CD1c-positive myeloid dendritic cell (primary cell): ENCODE results near the gene TRAF5.
"Not testable (repeated sequence)": the region's sequence is repeated elsewhere in the genome, so short reads cannot be mapped to it uniquely, and the experiment has no call there.

ENCODE experiments used
- DNase-seq: peaks from one replicate; pipeline ENCODE4 v3.0.0-alpha.2; 2016; ENCODE audit errors: extremely low spot score

TRAF5 gene, protein sequence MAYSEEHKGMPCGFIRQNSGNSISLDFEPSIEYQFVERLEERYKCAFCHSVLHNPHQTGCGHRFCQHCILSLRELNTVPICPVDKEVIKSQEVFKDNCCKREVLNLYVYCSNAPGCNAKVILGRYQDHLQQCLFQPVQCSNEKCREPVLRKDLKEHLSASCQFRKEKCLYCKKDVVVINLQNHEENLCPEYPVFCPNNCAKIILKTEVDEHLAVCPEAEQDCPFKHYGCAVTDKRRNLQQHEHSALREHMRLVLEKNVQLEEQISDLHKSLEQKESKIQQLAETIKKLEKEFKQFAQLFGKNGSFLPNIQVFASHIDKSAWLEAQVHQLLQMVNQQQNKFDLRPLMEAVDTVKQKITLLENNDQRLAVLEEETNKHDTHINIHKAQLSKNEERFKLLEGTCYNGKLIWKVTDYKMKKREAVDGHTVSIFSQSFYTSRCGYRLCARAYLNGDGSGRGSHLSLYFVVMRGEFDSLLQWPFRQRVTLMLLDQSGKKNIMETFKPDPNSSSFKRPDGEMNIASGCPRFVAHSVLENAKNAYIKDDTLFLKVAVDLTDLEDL

DNA sequence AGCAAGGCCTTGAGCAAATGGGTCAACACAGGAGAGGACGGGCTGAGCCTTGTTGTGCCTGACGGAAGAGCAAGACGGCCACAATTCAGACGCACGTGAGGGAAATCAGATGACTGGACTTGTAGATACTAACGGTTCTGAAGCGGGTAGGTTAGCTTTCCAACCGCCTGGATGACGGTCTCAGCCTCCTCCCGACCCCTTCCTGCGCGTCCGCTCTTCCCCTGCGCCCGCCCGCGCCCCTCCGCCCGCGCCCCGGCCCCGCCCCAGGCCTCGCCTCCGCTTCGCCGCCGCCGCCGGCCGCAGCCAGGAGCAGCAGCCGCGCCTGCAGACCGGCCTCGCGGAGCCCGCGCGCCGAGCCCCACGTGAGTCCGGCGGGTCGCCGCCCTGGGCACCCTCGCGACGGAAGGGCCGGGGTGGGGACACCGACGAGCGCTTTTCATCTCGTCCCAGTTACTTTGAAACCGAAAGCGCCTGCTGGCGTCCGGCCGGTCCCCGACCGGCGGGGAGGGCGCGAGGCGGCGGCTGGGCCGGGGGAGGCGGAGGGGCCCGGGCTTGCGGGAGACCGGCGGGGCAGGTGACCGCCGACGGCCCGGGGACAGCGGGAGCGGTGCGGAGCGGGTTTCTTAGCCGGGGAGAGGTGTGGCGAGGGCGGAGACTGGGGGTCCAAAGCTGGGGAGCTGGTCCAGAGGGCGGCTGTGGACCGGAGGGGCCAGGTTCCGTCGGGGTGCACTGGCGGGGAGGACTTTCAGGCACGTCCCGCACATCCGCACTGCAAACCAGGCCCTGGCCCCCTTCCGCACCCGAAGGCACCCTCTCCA is at the start of gene TRAF5:
TSS of gene TRAF5 (plus strand) at position 306 of the 818 bp plus-strand sequence. CDS start 26,407 bp downstream, outside the sequence.
- peak; percentile 70 for DNase-seq

DNA sequence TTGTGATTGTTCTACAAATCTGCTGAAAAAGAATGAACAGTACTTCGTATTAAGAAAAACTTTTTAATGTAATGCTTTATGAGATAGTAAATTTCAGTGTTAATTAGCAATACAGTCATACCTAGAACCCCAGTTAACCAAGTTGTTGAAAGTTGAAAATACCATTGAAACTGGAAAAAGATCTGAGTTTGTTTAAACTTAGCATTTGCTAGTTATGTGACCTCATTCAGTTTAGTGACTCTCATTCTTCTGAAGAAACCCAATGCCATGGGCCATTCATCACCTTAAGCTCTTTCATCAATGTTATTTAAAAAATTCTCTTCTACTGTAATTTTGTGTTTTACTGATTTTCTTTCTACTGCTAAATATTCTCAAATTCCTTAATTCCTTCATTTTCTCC is 47.3 kb upstream of the TRAF5 start:
- DNase-seq = no peak

DNA sequence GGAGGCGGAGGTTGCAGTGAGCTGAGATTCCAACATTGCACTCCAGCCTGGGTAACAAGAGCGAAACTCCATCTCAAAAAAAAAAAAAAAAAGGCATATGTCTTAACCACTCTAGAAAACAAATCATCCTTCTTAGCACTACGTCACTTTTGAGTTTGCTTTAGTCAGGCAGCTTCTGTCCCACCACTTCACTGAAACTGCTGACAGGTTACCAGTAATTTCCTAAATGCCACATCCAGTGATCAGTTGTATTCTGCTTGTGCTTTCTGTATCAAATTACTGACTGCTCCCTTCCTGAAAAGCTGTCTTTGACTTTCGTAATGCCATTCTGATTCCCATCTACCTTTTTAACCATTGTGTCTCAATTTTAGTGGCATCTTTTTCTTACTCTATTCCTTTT is 45.7 kb upstream of the TRAF5 start:
- DNase-seq = no peak

DNA sequence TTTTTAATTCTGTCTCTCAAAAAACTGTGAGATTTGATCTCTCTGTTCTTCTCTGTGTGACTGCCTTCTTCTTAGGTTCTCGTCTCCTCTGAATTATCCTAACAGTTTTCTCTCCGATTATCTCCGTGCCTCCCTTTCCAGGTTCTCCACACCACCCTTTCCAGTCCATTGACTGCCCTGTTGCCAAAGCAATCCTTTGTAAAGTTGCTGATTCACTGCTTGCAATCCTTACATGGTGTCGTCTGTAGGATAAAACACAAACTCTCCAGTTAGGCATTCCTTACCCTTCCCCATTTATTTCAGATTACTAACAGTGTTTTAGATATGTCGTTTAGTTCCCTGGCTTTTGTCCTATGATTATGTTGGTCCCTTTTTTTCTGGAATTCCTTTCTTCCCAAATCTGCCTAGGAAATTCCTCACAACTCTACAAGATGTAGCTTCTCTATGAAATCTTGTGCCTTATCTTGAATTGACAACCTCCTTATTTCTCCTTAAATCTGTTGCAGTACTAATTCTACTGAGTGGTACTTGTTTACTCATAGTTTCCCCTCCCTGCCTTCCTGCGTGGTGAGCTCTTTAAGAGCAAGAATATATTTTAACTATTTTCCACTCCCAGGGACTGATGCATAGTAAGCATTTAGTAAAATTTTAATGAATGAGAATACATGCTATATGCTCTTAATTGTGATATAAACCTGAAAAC is 45.2 kb upstream of the TRAF5 start:
- no peak for DNase-seq

DNA sequence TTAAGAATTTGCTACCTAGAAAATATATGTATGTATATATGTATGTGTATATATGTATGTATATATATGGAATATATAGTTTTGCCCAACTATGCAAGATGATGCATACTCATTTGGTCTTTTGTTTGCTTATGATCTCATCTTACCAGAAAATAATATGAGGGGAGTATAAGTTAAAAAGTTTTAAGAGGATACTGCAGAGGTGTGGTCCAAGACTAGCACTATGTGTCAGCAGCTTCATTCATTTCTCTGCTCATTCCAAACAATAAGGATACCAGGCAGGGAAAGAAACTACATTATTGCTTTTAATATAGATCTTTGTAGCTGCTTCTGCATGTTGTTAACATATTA is 44.6 kb upstream of the TRAF5 start:
- DNase-seq = no peak

DNA sequence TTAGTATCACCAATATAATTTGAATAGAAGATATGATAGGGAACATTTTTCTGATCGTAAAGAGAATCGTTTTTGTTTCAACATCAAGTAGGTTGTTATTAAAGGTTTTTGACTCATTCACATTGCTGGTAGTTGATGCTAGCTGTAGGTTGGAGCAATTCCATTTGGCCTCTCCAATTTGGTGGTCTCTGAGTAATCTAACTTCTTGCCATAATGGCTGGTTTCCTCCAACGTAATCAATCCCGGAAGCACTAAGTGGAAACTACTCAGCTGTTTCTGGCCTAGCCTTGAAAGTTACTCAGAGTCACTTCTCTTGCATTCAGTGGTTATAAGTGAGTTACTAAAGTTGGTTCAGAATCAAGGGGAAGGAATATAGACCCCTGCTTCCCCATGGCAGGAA is 41.4 kb upstream of the TRAF5 start:
- no peak for DNase-seq

DNA sequence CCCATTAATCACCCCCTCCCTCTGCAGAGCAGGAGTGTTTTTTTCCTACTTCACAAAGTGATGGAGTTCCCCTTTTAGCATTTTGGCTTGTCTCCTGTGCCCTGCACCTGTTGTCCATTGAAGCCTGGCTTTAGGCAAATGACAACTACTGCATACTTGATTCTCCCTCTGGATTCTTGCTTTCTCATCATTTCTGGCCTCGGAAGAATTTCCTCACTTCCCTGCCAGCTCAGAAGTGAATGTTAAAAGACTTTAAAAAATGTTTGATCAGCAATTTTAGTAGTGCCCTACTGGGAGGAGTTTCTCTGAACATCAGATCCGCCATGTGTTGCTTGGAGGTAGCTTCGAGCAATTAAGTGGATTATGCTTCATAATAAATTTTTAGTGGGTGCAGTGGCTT is 39.4 kb upstream of the TRAF5 start:
- no peak for DNase-seq

DNA sequence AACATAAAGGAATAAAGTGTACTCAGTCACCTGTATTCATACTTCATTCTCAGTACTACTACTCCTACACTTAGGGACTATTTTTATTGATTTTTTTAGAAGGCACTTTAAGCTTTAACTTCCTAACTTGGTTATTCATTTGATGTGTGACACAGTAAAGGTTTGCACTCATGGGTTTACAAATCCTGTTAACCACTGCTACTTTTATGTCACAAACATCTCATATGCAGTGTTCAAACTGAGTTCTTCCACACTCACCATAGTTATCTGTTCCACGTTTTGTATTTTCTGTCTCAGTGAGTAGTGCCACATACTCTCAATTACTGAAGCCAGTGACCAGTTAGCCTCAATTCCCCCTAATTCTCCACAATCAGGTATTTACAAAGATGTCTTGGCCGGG is 34.2 kb upstream of the TRAF5 start:
- DNase-seq = no peak

DNA sequence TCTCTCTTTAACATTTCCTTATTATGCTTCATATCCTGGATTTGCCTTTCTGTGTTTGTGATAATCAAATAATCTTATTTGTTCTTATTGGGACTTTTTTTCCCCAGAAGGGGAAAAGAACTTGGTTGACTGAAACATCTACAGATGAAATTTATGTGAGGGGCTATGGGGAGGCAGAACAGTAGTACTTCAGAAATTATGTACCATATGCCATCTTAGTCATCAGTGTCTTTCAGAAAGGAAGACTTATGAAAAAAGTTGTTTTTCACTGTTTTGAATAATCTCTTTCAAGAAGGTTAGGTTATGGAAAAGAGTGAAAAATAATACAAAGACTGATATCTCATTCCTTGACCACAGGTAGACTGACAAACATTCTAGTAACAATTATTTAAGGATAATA is 30.2 kb upstream of the TRAF5 start:
- DNase-seq = no peak

DNA sequence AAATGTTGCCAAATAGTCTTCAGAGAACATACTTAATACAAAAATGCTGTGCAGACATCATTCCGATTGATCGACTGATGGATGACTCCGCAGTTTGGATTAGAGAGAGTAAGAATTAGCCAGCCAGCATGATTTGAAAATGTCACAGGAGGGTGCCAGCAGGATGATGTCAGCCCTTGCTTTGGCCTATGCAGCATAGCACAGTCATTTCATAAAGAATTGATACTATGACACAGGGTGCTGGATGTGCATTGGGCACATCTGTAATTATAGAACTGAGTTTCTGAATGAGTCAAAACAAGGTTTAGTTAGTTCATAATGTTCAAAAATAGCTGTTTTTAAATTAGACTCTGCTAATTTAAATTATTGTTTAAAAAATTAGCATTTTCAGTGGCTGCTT is 21.6 kb upstream of the TRAF5 start:
- no peak for DNase-seq

DNA sequence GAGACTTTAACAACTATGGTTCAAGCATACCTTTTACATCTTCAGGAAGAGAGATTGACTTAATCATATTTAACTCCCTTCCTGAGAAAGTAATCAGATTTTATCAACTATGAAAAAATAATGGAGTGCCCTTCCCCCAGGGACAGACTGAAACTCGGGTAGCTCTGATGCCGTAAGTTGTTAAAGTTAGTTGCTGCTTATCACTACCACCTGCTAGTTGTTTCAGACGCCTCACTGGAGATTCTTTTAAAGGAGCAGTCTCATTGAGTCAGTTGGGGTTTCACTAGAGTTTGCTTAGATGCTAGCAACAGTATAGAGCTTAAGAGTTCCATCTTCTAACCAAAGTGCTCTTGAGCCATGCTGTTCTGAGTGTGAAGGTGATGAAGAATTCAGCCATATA is 17.0 kb upstream of the TRAF5 start:
- no peak for DNase-seq

DNA sequence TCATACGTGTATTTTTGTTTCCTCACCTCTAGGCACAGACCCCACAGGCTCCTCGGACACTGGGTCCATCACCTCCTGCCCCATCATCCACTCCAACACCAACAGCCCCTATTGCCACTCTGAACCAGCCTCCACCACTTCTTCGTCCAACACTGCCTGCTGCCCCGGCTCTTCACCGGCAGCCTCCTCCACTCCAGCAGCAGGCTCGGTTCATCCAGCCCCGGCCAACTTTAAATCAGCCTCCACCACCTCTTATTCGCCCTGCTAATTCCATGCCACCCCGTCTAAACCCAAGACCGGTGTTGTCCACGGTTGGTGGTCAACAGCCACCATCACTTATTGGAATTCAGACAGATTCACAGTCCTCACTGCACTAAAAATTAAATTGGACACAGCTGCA is 13.2 kb upstream of the TRAF5 start:
- no peak for DNase-seq

DNA sequence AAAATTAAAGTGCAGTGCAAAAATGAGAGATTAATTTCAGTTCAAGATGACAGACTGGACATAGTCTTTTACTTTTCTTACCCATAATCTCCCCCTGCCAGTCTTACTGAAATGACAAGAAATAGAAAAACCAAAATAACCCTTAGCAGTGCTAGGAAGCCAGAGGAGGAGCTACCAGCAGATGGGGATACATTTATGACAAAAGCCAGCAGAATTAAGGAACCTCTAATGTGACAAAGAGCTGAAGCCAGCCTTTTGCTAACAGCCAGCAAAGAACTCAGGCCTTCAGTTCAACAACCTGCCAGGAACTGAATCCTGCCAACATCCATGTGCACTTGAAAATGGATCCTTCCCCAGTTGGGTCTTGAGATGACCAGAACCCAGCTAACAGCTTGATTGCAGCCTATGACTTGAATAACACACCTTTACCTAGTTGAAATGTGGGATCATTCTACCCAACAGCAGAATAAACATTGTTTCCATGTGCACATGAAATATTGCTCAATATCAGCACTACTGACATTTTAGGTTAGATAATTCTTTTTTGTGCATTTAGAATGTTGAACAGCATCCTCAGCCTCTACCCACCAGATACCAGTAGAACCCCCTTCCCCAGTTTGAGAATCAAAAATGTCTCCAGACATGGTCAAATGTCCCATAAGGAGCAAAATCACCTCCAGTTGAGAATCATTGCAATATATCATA is 7.9 kb upstream of the TRAF5 start:
- DNase-seq = peak; percentile 17

DNA sequence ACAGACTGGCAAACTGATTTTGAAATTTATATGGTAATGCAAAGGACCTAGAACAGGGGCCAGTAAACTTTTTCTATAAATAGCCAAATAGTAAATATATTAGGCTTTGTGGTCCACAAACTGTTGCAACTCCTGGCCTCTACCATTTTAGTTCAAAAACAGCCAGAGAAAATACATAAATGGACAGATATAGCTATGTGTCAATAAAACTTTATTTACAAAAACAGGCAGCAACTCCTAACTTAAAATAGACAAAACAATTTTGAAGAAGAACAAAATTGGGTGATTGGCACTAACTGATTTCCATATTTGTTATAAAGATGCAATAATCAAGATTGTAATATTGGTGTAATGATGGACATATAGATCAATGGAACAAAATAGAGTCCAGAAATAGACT is 6.7 kb upstream of the TRAF5 start:
- DNase-seq = no peak

DNA sequence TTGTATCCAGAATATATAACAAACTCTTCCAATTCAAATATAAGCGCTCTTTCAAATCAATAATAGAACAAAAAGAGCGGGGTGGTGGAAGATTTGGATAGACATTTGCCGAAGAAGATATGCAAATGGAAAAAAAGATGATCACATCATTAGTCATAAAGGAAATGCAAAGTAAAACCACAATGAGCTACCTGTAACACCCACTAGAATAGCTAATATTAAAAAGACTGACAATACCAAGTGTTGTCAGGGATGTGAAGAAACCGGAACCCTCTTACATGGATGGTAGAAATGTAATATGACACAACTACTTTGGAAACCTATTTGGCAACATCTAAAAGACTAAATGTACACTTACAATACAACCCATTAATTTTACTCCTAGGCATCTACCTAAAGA is 5.7 kb upstream of the TRAF5 start:
- DNase-seq = no peak

DNA sequence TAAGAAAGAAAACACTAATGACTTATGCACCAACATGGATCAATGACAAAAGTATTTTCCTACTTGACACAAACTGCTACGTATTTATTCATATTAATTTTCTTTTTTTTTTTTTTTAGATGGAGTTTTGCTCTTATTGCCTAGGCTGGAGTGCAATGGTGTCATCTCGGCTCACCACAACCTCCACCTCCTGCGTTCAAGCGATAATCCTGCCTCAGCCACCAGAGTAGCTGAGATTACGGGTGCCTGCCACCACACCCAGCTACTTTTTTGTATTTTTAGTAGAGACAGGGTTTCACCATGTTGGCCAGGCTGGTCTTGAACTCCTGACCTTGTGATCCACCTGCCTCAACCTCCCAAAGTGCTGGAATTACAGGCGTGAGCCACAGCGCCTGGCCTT is 5.0 kb upstream of the TRAF5 start:
- not testable (repeated sequence) for DNase-seq

DNA sequence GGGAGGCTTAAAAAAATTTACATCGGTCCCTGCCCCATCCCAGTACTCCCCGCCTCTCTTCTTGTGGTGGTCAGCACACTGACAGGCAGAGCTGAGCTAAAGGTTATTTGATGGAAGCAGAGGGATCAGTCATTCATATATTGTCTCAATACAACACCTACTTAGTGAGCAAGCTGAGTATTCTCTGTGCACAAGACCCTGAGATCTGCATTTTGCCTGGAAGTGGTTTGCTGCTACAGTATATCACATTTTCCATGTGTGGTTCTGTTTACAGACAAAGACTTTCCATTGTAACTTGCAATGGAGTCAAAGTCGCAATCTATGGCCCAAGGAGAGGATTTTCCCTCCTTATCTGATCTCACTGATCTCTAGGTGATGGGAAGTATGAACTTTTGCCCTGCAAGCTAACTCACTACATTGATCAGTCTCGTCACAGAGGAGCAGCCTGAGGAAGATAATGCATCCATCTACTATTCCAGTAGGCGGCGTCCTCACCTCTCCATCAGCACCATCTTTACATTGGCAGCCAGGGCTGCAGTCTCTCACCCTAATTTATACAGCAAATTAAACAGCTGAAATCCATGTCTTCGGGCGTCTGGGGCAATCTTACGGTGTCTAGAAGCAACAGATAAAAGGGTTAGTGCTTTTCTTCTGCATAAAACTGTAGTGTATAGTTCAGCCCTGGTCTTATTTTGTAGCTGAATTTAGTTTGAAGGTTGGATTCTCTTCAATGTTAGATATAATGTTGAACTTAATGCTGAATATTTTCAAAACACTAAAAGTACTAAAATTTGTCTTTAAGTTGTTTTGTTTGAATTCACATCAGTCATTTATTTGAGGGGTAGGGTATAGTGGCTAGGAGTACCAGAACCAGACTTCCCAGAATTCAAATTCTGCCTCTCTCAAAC is 3.2 kb upstream of the TRAF5 start:
- peak; percentile 72 for DNase-seq

DNA sequence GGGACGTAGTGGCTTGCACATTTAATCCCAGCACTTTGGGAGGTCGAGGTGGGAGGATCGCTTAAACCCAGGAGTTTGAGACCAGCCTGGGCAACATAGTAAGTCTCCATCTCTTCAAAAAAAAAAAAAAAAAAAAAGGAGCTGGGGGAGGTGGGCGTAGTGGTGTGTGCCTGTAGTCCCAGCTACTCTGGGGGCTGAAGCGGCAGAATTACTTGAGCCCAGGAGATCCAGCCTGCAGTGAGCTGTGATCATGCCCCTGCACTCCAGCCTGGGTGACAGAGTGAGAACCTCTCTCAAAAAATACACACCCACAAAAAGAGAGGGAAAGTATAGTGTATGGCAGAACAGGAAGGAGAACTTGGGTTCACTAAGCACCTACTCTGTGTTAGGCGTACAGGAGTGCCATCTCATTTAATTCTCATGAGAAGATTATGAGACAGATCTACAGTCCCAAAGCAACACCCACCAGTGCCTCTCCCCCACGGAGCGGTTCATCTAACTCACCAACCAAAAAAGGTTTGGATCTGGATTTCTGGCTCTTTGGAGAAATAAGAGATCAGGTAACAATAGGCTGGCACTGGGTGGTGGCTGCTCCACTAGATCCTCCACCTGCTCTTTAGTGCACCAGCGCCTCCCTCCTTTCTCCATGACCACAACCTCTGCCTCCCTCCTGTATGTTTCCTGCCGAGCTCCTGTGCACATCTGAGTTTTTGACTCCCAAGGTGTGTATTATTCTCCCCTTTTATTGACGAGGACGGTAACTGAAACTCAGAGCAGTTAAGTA is 1.4 kb upstream of the TRAF5 start:
- DNase-seq = no peak

DNA sequence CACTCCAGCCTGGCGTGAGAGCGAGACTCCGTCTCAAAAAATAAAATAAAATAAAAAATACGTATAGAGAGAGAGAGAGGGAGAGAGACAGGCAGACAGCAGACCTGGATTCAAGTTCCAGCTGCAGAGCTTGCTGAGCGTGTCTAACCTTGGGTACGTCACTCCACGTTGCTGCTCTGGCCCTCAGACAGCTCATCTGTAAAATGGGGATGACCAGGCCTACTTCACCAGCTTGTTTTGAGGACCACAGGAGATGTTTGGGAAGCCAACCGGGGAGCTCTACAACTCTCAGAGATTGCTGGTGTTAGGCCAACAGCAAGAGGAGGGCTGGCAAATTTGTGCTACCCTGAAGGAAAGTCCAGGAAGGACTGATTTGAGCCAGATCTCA is 499 bp upstream of the TRAF5 start:
- DNase-seq = no peak
